MCF 10A (cell line): ENCODE results near the gene IL36RN. TPM values are rescaled to one million over a fixed set of nuclear protein-coding genes. Genes with fewer than 3 reads are reported as not detected.

ENCODE experiments used
- BruUV-seq: library from RNA; stranded (reverse); fragments of 400-500 nt; replicated peaks from 2 replicates; lab custom pipeline; 2021; lab: Mats Ljungman, UMichigan
- CTCF ChIA-PET: fragments of 300-600 bp; sonication (Branson Sonifier 250); formaldehyde crosslinking; extraction: SDS; loops from one replicate; lab custom pipeline; 2021; ENCODE audit warnings: antibody characterized with exemption, inconsistent platforms; lab: Yijun Ruan, JAX
- POLR2A ChIA-PET: fragments of 300-600, 350-650 bp; sonication (Branson Sonifier 250); formaldehyde crosslinking; extraction: SDS; loops from one replicate; lab custom pipeline; 2020; ENCODE audit warnings: antibody characterized with exemption, inconsistent platforms; lab: Yijun Ruan, JAX
- DNase-seq: peaks from one replicate; pipeline ENCODE4 v3.0.0-alpha.2; 2018; ENCODE audit not compliant: unreplicated experiment
- H3K27ac Mint-ChIP-seq: one replicate; pipeline ENCODE4 v1.8.0; 2022; ENCODE audit warnings: mild to moderate bottlenecking, low read depth, mixed read lengths; ENCODE audit not compliant: unreplicated experiment
- H3K27me3 Mint-ChIP-seq: one replicate; pipeline ENCODE4 v1.8.0; 2022; ENCODE audit warnings: mixed read lengths; ENCODE audit not compliant: insufficient read depth, unreplicated experiment
- H3K36me3 Mint-ChIP-seq: one replicate; pipeline ENCODE4 v1.8.0; 2022; ENCODE audit warnings: mild to moderate bottlenecking, moderate library complexity, mixed read lengths; ENCODE audit not compliant: insufficient read depth, unreplicated experiment
- H3K4me1 Mint-ChIP-seq: one replicate; pipeline ENCODE4 v1.8.0; 2022; ENCODE audit warnings: mixed read lengths; ENCODE audit not compliant: insufficient read depth, unreplicated experiment
- H3K4me3 Mint-ChIP-seq: one replicate; pipeline ENCODE4 v1.8.0; 2022; ENCODE audit warnings: mild to moderate bottlenecking, moderate library complexity, mixed read lengths; ENCODE audit not compliant: unreplicated experiment
- H3K9me3 Mint-ChIP-seq: one replicate; pipeline ENCODE4 v1.8.0; 2022; ENCODE audit warnings: mixed read lengths; ENCODE audit not compliant: unreplicated experiment
- CTCF ChIP-seq: fragments of 200-600 bp; IDR thresholded peaks from one replicate; pipeline ENCODE4 v1.8.0; 2022; ENCODE audit warnings: antibody characterized with exemption, mild to moderate bottlenecking; ENCODE audit not compliant: unreplicated experiment
- intact Hi-C: fragments of 100-400 bp; cut with micrococcal nuclease; formaldehyde crosslinking; loops from 2 replicates; pipeline ENCODE4 v1.14.1; 2022
- total RNA-seq: library from RNA; stranded (reverse); gene quantifications from 2 replicates; pipeline ENCODE4 v1.2.3, GENCODE V29; 2022

The IL36RN gene
- total RNA-seq, 1 experiment from 2014 or later: not detected

- ChIA-PET CTCF (interaction anchor here (0.6 to 4.3 kb wide), 7 partner anchors 9 to 152 kb away, joined by 3 to 24 read pairs (median 4); no protein-coding TSS in a partner anchor), POLR2A (no interaction called here)
- no peak for DNase-seq
- no peaks in the 10 kb centered on the region for H3K36me3 Mint-ChIP-seq
- no TSS peak for BruUV-seq
- H3K27ac Mint-ChIP-seq: no peak overlapping the region
- H3K4me1 Mint-ChIP-seq: peaks cover 9% of the 10 kb centered on the region
- no peaks in the 10 kb centered on the region for H3K9me3 Mint-ChIP-seq
- intact Hi-C loops: no loop called here
- no peaks in the 10 kb centered on the region for H3K27me3 Mint-ChIP-seq
- no peak overlapping the region for H3K4me3 Mint-ChIP-seq
- TF ChIP-seq CTCF: no peak
Measured at GRCh38 chr2:113088213-113088992, 29.4 kb downstream of the IL36RN start.

- no peak for TF ChIP-seq CTCF
- H3K4me3 Mint-ChIP-seq: no peak overlapping the region
- ChIA-PET POLR2A (interaction anchor here (1.0 kb wide), 1 partner anchor 34 kb away, joined by 3 read pairs; no protein-coding TSS in a partner anchor), CTCF (interaction anchor here (0.8 to 4.3 kb wide), 3 partner anchors 10 to 363 kb away, joined by 3 to 24 read pairs (median 20); no protein-coding TSS in a partner anchor)
- no peaks in the 10 kb centered on the region for H3K36me3 Mint-ChIP-seq
- intact Hi-C loops: no loop called here
- peaks cover 4% of the 10 kb centered on the region for H3K27me3 Mint-ChIP-seq
- no TSS peak for BruUV-seq
- H3K4me1 Mint-ChIP-seq: peaks cover 9% of the 10 kb centered on the region
- H3K9me3 Mint-ChIP-seq: no peaks in the 10 kb centered on the region
- DNase-seq: no peak
- no peak overlapping the region for H3K27ac Mint-ChIP-seq
Measured at GRCh38 chr2:113089916-113090315, 30.9 kb downstream of the IL36RN start.

GRCh38 chr2:113091231-113091896 is 32.4 kb downstream of the IL36RN start:
- Mint-ChIP-seq H3K27me3 (peaks cover 13% of the 10 kb centered on the region), H3K9me3 (no peaks in the 10 kb centered on the region), H3K4me1 (no peaks in the 10 kb centered on the region), H3K27ac (no peak overlapping the region), H3K4me3 (no peak overlapping the region), H3K36me3 (no peaks in the 10 kb centered on the region)
- no TSS peak for BruUV-seq
- ChIA-PET CTCF (interaction anchor here (0.8 to 4.3 kb wide), 3 partner anchors 11 to 137 kb away, joined by 3 to 20 read pairs (median 3); no protein-coding TSS in a partner anchor), POLR2A (no interaction called here)
- DNase-seq: no peak
- intact Hi-C loops: no loop called here
- TF ChIP-seq CTCF: no peak
